ENCODE results near the gene EGFLAM. TPM values are rescaled to one million over a fixed set of nuclear protein-coding genes. Genes with fewer than 3 reads are reported as not detected.
"Not testable (repeated sequence)": the region's sequence is repeated elsewhere in the genome, so short reads cannot be mapped to it uniquely, and the experiment has no call there.

EGFLAM gene
- total RNA-seq, 1 donor from 2014 or later: 13.2 TPM

- H3K4me3 Mint-ChIP-seq (ENCODE audit: unreplicated experiment): no peak overlapping the region
Measured at GRCh38 chr5:38329132-38329715, 70.9 kb downstream of the EGFLAM start.

GRCh38 chr5:38330207-38330606 lies 71.8 kb downstream of the EGFLAM start:
- no peaks in the 10 kb centered on the region for H3K4me1 Mint-ChIP-seq (ENCODE audit: low read depth, unreplicated experiment)
- H3K27ac Mint-ChIP-seq (ENCODE audit: unreplicated experiment): no peak overlapping the region
- TF ChIP-seq CTCF (IDR thresholded peaks at IDR 0.05; ENCODE audit: partially characterized antibody, unreplicated experiment): no peak
- DNase-seq: no peak
- H3K36me3 Mint-ChIP-seq (ENCODE audit: unreplicated experiment): no peaks in the 10 kb centered on the region
- no peaks in the 10 kb centered on the region for H3K27me3 Mint-ChIP-seq (ENCODE audit: unreplicated experiment)
- H3K9me3 Mint-ChIP-seq (ENCODE audit: unreplicated experiment): no peaks in the 10 kb centered on the region
- H3K4me3 Mint-ChIP-seq (ENCODE audit: unreplicated experiment): no peak overlapping the region

More at GRCh38 chr5:38329132-38329715, 70.9 kb downstream of the EGFLAM start:
- Mint-ChIP-seq H3K27me3 (ENCODE audit: unreplicated experiment) (no peaks in the 10 kb centered on the region), H3K4me1 (ENCODE audit: low read depth, unreplicated experiment) (no peaks in the 10 kb centered on the region), H3K27ac (ENCODE audit: unreplicated experiment) (no peak overlapping the region), H3K9me3 (ENCODE audit: unreplicated experiment) (no peaks in the 10 kb centered on the region), H3K36me3 (ENCODE audit: unreplicated experiment) (no peaks in the 10 kb centered on the region)
- no peak for DNase-seq
- no peak for TF ChIP-seq CTCF (IDR thresholded peaks at IDR 0.05; ENCODE audit: partially characterized antibody, unreplicated experiment)

- no peaks in the 10 kb centered on the region for H3K27me3 Mint-ChIP-seq (ENCODE audit: unreplicated experiment)
- H3K36me3 Mint-ChIP-seq (ENCODE audit: unreplicated experiment): no peaks in the 10 kb centered on the region
- no peak for DNase-seq
- TF ChIP-seq CTCF (IDR thresholded peaks at IDR 0.05; ENCODE audit: partially characterized antibody, unreplicated experiment): no peak
- H3K4me1 Mint-ChIP-seq (ENCODE audit: low read depth, unreplicated experiment): no peaks in the 10 kb centered on the region
- no peak overlapping the region for H3K4me3 Mint-ChIP-seq (ENCODE audit: unreplicated experiment)
- no peaks in the 10 kb centered on the region for H3K9me3 Mint-ChIP-seq (ENCODE audit: unreplicated experiment)
- H3K27ac Mint-ChIP-seq (ENCODE audit: unreplicated experiment): no peak overlapping the region
Measured at GRCh38 chr5:38331831-38332230, 73.5 kb downstream of the EGFLAM start.

- H3K27me3 Mint-ChIP-seq (ENCODE audit: unreplicated experiment); H3K27ac Mint-ChIP-seq (ENCODE audit: unreplicated experiment); H3K36me3 Mint-ChIP-seq (ENCODE audit: unreplicated experiment); DNase-seq; H3K4me3 Mint-ChIP-seq (ENCODE audit: unreplicated experiment); H3K9me3 Mint-ChIP-seq (ENCODE audit: unreplicated experiment); H3K4me1 Mint-ChIP-seq (ENCODE audit: low read depth, unreplicated experiment): not testable (repeated sequence)
Measured at GRCh38 chr5:38333181-38333580, 74.8 kb downstream of the EGFLAM start.

GRCh38 chr5:38338455-38338854 lies 80.1 kb downstream of the EGFLAM start:
- H3K27ac Mint-ChIP-seq (ENCODE audit: unreplicated experiment): no peak overlapping the region
- TF ChIP-seq CTCF (IDR thresholded peaks at IDR 0.05; ENCODE audit: partially characterized antibody, unreplicated experiment): no peak
- H3K9me3 Mint-ChIP-seq (ENCODE audit: unreplicated experiment): no peaks in the 10 kb centered on the region
- H3K36me3 Mint-ChIP-seq (ENCODE audit: unreplicated experiment): no peaks in the 10 kb centered on the region
- DNase-seq: no peak
- H3K4me1 Mint-ChIP-seq (ENCODE audit: low read depth, unreplicated experiment): no peaks in the 10 kb centered on the region
- no peaks in the 10 kb centered on the region for H3K27me3 Mint-ChIP-seq (ENCODE audit: unreplicated experiment)
- H3K4me3 Mint-ChIP-seq (ENCODE audit: unreplicated experiment): no peak overlapping the region
